ENCODE results near the gene SPRN. TPM values are rescaled to one million over a fixed set of nuclear protein-coding genes. Genes with fewer than 3 reads are reported as not detected.

SPRN gene
- total RNA-seq, 1 donor from 2014 or later: 4.0 TPM

DNA sequence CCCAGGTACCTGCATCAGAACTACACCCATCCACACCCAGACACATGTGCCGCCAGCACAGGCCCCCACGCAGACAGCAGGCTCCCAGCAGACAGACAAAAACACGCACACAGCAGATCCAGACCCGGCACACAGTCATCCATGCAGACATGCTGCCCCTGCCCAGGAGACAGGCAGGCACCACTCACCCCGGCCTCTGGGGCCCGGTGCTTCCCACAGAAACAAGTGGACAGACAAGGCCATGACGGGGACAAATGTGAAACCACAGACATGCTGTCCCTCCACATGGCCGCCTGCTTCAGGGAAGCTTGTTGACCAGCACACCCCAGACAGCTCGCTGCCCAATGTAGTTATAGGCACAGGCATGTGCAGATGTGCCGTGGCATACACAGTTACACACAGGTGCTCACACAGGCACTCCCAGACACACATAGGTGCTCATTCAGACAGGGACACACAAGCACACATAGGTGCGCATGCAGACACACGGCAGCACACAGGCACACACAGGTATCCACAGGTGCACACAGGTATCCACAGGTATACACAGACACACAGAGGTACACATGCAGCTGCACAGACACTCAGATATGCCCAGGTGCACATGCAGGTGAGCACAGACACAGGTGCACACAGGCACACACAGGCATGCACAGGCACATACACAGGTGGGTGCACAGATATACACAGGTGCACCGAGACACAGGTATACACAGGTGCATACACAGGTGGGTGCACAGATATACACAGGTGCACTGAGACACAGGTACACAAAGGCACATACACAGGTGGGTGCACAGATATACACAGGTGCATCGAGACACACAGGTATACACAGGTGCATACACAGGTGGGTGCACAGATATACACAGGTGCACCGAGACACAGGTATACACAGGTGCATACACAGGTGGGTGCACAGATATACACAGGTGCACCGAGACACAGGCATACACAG, 18.8 kb upstream of the SPRN start:
- Histone ChIP-seq H4K20me1 (ENCODE audit: insufficient read depth, low read length) (peaks cover 4% of the 10 kb centered on the region), H3K9me3 (ENCODE audit: insufficient read depth, low read depth, low read length) (peaks cover 2% of the 10 kb centered on the region), H3K4me3 (ENCODE audit: insufficient read depth, low read depth, low read length) (no peak overlapping the region), H3K9ac (ENCODE audit: low read length) (no peak overlapping the region), H3K4me2 (ENCODE audit: low read length) (no peak overlapping the region), H3K79me2 (ENCODE audit: insufficient read depth, low read length) (no peaks in the 10 kb centered on the region), H3K27ac (ENCODE audit: low read depth, low read length) (no peak overlapping the region), H3K27me3 (ENCODE audit: insufficient read depth, low read length) (no peaks in the 10 kb centered on the region), H2AFZ (ENCODE audit: low read depth, low read length) (no peak overlapping the region), H3K36me3 (ENCODE audit: insufficient read depth, low read length) (no peaks in the 10 kb centered on the region), H3K4me1 (ENCODE audit: insufficient read depth, low read length) (no peaks in the 10 kb centered on the region)
- H3K4me3 Mint-ChIP-seq (ENCODE audit: unreplicated experiment): no peak overlapping the region
- H3K36me3 Mint-ChIP-seq (ENCODE audit: low read depth, unreplicated experiment): peaks cover 9% of the 10 kb centered on the region
- H3K9me3 Mint-ChIP-seq (ENCODE audit: unreplicated experiment): peaks cover 29% of the 10 kb centered on the region
- TF ChIP-seq, protein P1, sequence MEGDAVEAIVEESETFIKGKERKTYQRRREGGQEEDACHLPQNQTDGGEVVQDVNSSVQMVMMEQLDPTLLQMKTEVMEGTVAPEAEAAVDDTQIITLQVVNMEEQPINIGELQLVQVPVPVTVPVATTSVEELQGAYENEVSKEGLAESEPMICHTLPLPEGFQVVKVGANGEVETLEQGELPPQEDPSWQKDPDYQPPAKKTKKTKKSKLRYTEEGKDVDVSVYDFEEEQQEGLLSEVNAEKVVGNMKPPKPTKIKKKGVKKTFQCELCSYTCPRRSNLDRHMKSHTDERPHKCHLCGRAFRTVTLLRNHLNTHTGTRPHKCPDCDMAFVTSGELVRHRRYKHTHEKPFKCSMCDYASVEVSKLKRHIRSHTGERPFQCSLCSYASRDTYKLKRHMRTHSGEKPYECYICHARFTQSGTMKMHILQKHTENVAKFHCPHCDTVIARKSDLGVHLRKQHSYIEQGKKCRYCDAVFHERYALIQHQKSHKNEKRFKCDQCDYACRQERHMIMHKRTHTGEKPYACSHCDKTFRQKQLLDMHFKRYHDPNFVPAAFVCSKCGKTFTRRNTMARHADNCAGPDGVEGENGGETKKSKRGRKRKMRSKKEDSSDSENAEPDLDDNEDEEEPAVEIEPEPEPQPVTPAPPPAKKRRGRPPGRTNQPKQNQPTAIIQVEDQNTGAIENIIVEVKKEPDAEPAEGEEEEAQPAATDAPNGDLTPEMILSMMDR (IDR thresholded peaks at IDR 0.05; ENCODE audit: insufficient read depth, low read depth, low read length): no peak
- no peak for TF ChIP-seq EZH2 (IDR thresholded peaks at IDR 0.05; ENCODE audit: insufficient read depth, low read length)
- no peak for DNase-seq (ENCODE audit: low read depth)
- H3K27me3 Mint-ChIP-seq (ENCODE audit: low read depth, unreplicated experiment): peaks cover 5% of the 10 kb centered on the region
- peaks cover 4% of the 10 kb centered on the region for H3K4me1 Mint-ChIP-seq (ENCODE audit: low read depth, unreplicated experiment)
- FAIRE-seq: no peak
- H3K27ac Mint-ChIP-seq (ENCODE audit: unreplicated experiment): no peak overlapping the region

DNA sequence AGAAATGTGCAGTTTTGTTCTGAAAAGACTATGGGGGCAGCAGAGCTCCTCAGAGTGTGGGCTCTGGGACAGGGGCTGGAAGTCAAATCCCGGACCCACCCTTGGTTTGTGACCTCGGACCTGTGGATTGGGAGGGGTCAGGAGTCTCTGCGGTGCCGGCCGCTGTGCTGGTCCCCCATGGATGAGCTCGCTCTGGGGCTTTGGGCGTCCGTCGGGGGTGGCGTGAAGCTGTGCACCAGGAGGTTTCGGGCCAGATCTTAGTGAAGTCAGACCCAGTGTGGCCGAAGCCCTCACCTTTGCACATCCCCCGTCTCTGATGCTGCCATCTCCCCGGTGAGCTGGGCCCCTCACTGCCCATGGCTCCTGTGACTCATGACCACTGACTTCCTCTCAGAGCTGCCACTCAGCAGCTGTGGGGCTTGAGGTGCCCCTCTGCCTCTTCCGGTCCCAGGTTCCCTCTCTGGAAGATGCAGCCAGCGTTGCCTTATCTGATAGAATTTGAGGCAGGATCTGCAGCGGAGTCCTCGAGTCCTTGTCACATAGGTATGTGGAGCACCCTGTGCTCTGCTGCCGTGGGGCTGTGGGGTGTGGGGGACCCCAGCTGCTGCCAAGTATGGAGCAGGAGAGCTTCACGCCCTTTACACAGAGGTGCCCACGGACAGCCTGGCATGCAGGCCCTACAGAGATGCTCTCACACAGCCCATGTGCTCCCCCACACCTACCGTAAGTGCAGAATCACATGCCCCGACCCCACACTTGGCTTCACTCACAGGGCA, 18.0 kb upstream of the SPRN start:
- H3K9me3 ChIP-seq (ENCODE audit: insufficient read depth, low read depth, low read length): peaks cover 2% of the 10 kb centered on the region
- no peak for FAIRE-seq
- peaks cover 5% of the 10 kb centered on the region for H3K27me3 Mint-ChIP-seq (ENCODE audit: low read depth, unreplicated experiment)

More for the DNA sequence above, 18.0 kb upstream of the SPRN start:
- H3K4me1 Mint-ChIP-seq (ENCODE audit: low read depth, unreplicated experiment): peaks cover 4% of the 10 kb centered on the region
- no peaks in the 10 kb centered on the region for H3K27me3 ChIP-seq (ENCODE audit: insufficient read depth, low read length)
- no peaks in the 10 kb centered on the region for H3K79me2 ChIP-seq (ENCODE audit: insufficient read depth, low read length)
- H4K20me1 ChIP-seq (ENCODE audit: insufficient read depth, low read length): peaks cover 4% of the 10 kb centered on the region
- H3K4me2 ChIP-seq (ENCODE audit: low read length): no peak overlapping the region
- H3K4me3 Mint-ChIP-seq (ENCODE audit: unreplicated experiment): no peak overlapping the region
- no peak for DNase-seq (ENCODE audit: low read depth)
- no peaks in the 10 kb centered on the region for H3K36me3 ChIP-seq (ENCODE audit: insufficient read depth, low read length)
- no peak overlapping the region for H3K4me3 ChIP-seq (ENCODE audit: insufficient read depth, low read depth, low read length)
- H3K27ac Mint-ChIP-seq (ENCODE audit: unreplicated experiment): no peak overlapping the region
- TF ChIP-seq, protein P1 (IDR thresholded peaks at IDR 0.05; ENCODE audit: insufficient read depth, low read depth, low read length): no peak
- no peak overlapping the region for H2AFZ ChIP-seq (ENCODE audit: low read depth, low read length)
- peaks cover 9% of the 10 kb centered on the region for H3K36me3 Mint-ChIP-seq (ENCODE audit: low read depth, unreplicated experiment)
- H3K9ac ChIP-seq (ENCODE audit: low read length): no peak overlapping the region
- H3K4me1 ChIP-seq (ENCODE audit: insufficient read depth, low read length): no peaks in the 10 kb centered on the region
- H3K9me3 Mint-ChIP-seq (ENCODE audit: unreplicated experiment): peaks cover 23% of the 10 kb centered on the region
- H3K27ac ChIP-seq (ENCODE audit: low read depth, low read length): no peak overlapping the region

All from astrocyte (in vitro differentiated cells and primary cell).